Loucy (cell line): ENCODE results near the gene MS4A8.

Source experiments
- H2AFZ ChIP-seq: fragments of 200-600 bp; sonication (generic); 2 replicates; pipeline ENCODE4 v1.6.0; 2016; ENCODE audit warnings: antibody characterized with exemption, mild to moderate bottlenecking, low read length, moderate library complexity
- H3F3A ChIP-seq: fragments of 200-600 bp; 2 replicates; pipeline ENCODE4 v1.6.0; 2016; ENCODE audit warnings: antibody characterized with exemption, low read depth, mild to moderate bottlenecking
- H3K27me3 ChIP-seq: fragments of 200-600 bp; sonication (generic); 2 replicates; pipeline ENCODE4 v1.6.1; 2014; ENCODE audit warnings: low read length, mild to moderate bottlenecking; ENCODE audit not compliant: insufficient read depth, poor library complexity, severe bottlenecking
- H3K36me3 ChIP-seq: fragments of 200-600 bp; sonication (generic); 2 replicates; pipeline ENCODE4 v1.6.1; 2016; ENCODE audit warnings: low read length; ENCODE audit not compliant: insufficient read depth
- H3K4me1 ChIP-seq: fragments of 200-600 bp; sonication (generic); 2 replicates; pipeline ENCODE4 v1.5.1; 2014; ENCODE audit warnings: low read length, mild to moderate bottlenecking; ENCODE audit not compliant: insufficient read depth, poor library complexity, severe bottlenecking
- H3K4me2 ChIP-seq: fragments of 200-600 bp; sonication (generic); 2 replicates; pipeline ENCODE4 v1.6.0; 2014; ENCODE audit warnings: antibody characterized with exemption, low read length, low read depth, mild to moderate bottlenecking; ENCODE audit not compliant: poor library complexity, severe bottlenecking
- H3K4me3 ChIP-seq: fragments of 200-600 bp; sonication (generic); 2 replicates; pipeline ENCODE4 v1.5.1; 2014; ENCODE audit warnings: low read length, mild to moderate bottlenecking, mixed read lengths; ENCODE audit not compliant: poor library complexity, severe bottlenecking
- H3K79me2 ChIP-seq: fragments of 200-600 bp; sonication (generic); 2 replicates; pipeline ENCODE4 v1.6.1; 2014; ENCODE audit warnings: low read length; ENCODE audit not compliant: insufficient read depth
- H3K9ac ChIP-seq: fragments of 200-600 bp; sonication (generic); 2 replicates; pipeline ENCODE4 v1.6.0; 2014; ENCODE audit warnings: mild to moderate bottlenecking, low read depth, low read length, moderate library complexity; ENCODE audit not compliant: poor library complexity, severe bottlenecking
- H3K9me2 ChIP-seq: fragments of 200-600 bp; sonication (generic); replicated peaks from 2 replicates; pipeline ENCODE4 v1.6.1; 2016; ENCODE audit warnings: low read depth, low read length, mixed read lengths
- H3K9me3 ChIP-seq: fragments of 200-600 bp; sonication (generic); 2 replicates; pipeline ENCODE4 v1.6.1; 2014; ENCODE audit warnings: mild to moderate bottlenecking, antibody characterized with exemption, low read length, low read depth; ENCODE audit not compliant: insufficient read depth
- H4K20me1 ChIP-seq: fragments of 200-600 bp; sonication (generic); 2 replicates; pipeline ENCODE4 v1.6.0; 2014; ENCODE audit warnings: antibody characterized with exemption, low read length, mild to moderate bottlenecking; ENCODE audit not compliant: insufficient read depth, poor library complexity, severe bottlenecking
- EZH2phosphoT487 ChIP-seq: fragments of 200-600 bp; IDR thresholded peaks from 2 replicates; pipeline ENCODE4 v1.6.1; 2018; ENCODE audit warnings: antibody characterized with exemption, mild to moderate bottlenecking, moderate library complexity, borderline replicate concordance
- TF ChIP-seq, protein P1 (sequence below): fragments of 200-600 bp; sonication (generic); conservative IDR thresholded peaks from 2 replicates; pipeline ENCODE4 v1.5.1; 2014; ENCODE audit warnings: mild to moderate bottlenecking, antibody characterized with exemption, low read length

The MS4A8 gene

DNA sequence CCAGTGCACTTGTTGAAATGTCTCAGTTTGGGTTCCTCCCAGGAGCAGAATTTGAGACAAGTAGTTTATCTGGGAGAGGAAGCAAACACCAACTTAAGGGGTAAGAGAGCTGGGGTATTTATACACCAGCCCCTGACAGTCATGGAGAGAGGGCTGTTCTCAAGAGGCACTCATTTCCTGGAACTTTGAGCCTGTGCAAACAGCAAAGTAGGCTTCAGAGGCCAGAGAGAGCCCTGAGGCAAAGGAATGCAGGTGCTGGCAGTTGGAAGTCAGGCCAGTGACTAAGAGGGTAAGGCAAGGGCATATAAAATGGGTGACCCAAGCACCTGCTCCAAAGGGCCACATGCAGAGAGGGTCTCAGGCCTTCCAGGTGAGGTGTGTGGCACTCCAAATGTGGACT is 41.2 kb downstream of the MS4A8 start:
- Histone ChIP-seq H3K4me2 (no peak overlapping the region), H3K4me1 (no peaks in the 10 kb centered on the region), H3K36me3 (no peaks in the 10 kb centered on the region), H3K9me2 (no peaks in the 10 kb centered on the region), H2AFZ (no peak overlapping the region), H3K27me3 (no peaks in the 10 kb centered on the region), H3K9ac (no peak overlapping the region), H3F3A (no peaks in the 10 kb centered on the region), H4K20me1 (no peaks in the 10 kb centered on the region), H3K4me3 (no peak overlapping the region), H3K79me2 (no peaks in the 10 kb centered on the region), H3K9me3 (no peaks in the 10 kb centered on the region)
- TF ChIP-seq, protein P1, sequence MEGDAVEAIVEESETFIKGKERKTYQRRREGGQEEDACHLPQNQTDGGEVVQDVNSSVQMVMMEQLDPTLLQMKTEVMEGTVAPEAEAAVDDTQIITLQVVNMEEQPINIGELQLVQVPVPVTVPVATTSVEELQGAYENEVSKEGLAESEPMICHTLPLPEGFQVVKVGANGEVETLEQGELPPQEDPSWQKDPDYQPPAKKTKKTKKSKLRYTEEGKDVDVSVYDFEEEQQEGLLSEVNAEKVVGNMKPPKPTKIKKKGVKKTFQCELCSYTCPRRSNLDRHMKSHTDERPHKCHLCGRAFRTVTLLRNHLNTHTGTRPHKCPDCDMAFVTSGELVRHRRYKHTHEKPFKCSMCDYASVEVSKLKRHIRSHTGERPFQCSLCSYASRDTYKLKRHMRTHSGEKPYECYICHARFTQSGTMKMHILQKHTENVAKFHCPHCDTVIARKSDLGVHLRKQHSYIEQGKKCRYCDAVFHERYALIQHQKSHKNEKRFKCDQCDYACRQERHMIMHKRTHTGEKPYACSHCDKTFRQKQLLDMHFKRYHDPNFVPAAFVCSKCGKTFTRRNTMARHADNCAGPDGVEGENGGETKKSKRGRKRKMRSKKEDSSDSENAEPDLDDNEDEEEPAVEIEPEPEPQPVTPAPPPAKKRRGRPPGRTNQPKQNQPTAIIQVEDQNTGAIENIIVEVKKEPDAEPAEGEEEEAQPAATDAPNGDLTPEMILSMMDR = no peak
- TF ChIP-seq EZH2phosphoT487 = no peak

- no peaks in the 10 kb centered on the region for H3K9me2 ChIP-seq
- H4K20me1 ChIP-seq = no peaks in the 10 kb centered on the region
- H3F3A ChIP-seq = no peaks in the 10 kb centered on the region
- H3K36me3 ChIP-seq = no peaks in the 10 kb centered on the region
- H3K4me2 ChIP-seq = no peak overlapping the region
- no peaks in the 10 kb centered on the region for H3K9me3 ChIP-seq
- H3K4me1 ChIP-seq = no peaks in the 10 kb centered on the region
- no peaks in the 10 kb centered on the region for H3K79me2 ChIP-seq
- no peak overlapping the region for H3K4me3 ChIP-seq
- H3K27me3 ChIP-seq = no peaks in the 10 kb centered on the region
- TF ChIP-seq, protein P1 = no peak
- TF ChIP-seq EZH2phosphoT487 = no peak
- H3K9ac ChIP-seq = no peak overlapping the region
- no peak overlapping the region for H2AFZ ChIP-seq
Observed at GRCh38 chr11:60741421-60741820, 42.0 kb downstream of the MS4A8 start.

- no peaks in the 10 kb centered on the region for H3F3A ChIP-seq
- H3K4me1 ChIP-seq = no peaks in the 10 kb centered on the region
- no peaks in the 10 kb centered on the region for H3K27me3 ChIP-seq
- H3K4me3 ChIP-seq = no peak overlapping the region
- H4K20me1 ChIP-seq = no peaks in the 10 kb centered on the region
- no peak overlapping the region for H3K9ac ChIP-seq
- no peak overlapping the region for H3K4me2 ChIP-seq
- no peaks in the 10 kb centered on the region for H3K36me3 ChIP-seq
- no peaks in the 10 kb centered on the region for H3K79me2 ChIP-seq
- no peak for TF ChIP-seq EZH2phosphoT487
- TF ChIP-seq, protein P1 = no peak
- no peak overlapping the region for H2AFZ ChIP-seq
- no peaks in the 10 kb centered on the region for H3K9me3 ChIP-seq
- H3K9me2 ChIP-seq = no peaks in the 10 kb centered on the region
Observed at GRCh38 chr11:60743058-60743457, 43.6 kb downstream of the MS4A8 start.
